ENCODE data around the gene VAMP7. TPM values are rescaled to one million over a fixed set of nuclear protein-coding genes. Genes with fewer than 3 reads are reported as not detected.

VAMP7 gene
- total RNA-seq, 4 donors from 2014 or later, result 29.2 to 44.7 (median 41.4) TPM

DNA sequence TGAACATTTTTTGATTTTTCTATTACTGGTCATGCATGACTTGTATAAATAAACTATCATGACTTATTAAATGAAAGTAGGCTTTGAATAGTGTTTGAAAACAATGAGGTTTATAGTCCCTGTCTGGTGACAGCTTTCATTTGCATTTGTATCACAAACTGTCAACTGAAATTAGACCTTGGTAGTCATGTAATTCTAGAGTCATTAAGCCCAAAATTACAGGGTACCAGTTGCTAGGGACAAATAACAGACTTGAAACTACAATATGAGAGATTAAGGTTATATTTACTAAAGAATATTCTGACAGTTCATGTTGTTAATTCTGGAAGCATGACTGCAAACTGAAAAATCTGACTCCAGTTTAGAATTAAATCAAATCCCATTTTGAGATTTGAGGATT, 9.2 kb upstream of the VAMP7 start:
- TF ChIP-seq, protein P1, sequence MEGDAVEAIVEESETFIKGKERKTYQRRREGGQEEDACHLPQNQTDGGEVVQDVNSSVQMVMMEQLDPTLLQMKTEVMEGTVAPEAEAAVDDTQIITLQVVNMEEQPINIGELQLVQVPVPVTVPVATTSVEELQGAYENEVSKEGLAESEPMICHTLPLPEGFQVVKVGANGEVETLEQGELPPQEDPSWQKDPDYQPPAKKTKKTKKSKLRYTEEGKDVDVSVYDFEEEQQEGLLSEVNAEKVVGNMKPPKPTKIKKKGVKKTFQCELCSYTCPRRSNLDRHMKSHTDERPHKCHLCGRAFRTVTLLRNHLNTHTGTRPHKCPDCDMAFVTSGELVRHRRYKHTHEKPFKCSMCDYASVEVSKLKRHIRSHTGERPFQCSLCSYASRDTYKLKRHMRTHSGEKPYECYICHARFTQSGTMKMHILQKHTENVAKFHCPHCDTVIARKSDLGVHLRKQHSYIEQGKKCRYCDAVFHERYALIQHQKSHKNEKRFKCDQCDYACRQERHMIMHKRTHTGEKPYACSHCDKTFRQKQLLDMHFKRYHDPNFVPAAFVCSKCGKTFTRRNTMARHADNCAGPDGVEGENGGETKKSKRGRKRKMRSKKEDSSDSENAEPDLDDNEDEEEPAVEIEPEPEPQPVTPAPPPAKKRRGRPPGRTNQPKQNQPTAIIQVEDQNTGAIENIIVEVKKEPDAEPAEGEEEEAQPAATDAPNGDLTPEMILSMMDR (IDR thresholded peaks at IDR 0.05; ENCODE audit: low read depth), result no peak

DNA sequence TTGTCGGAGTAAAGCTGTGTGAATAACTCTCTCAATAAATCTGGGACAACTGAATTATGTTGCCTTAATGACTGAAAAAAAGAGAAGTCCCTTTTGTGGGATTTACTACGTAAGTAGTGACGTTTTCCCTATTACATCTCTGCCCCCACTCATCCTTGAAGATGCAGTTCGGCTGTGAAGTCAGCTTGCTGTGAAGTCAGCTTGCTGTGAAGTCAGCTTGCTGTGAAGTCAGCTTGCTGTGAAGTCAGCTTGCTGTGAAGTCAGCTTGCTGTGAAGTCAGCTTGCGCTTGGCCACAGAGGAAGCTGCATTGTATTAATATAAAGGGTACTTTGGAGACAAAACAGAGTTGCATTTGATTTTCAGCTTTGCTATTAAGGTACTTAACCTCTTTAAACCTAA, 8.0 kb upstream of the VAMP7 start:
- TF ChIP-seq, protein P1 (IDR thresholded peaks at IDR 0.05; ENCODE audit: low read depth), result no peak

DNA sequence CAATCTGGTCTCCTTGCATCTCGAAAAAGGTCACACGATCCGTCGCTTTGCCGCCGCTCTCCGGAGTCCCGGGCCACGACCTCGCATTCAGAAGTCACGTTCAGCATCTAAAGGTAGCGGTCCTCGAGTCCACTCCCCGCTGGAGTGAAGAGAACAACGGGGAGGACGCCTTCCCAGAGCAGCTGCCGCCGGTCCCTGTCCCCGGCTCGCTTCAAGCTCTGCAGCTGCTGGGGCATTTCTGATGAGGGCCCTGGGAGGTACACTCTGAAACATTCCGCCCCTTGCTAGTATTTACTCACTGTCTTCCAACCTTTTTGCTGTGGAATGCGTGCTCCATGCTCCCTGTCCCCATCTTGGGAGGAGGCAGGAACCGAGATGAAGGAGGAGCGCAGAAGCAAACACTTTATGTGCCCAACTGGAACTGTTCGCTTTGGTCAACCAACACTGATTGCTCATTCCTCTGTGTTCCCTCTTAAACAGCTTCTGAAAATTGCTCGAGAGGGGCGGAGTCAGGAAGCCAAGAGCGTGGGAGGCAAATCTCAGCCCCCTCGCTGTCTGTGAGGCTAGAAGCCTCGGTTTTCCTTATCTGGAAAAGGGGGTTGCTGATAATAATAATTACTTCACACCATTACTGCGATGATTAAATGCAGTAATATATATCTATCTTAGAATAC, 6.4 kb upstream of the VAMP7 start:
- TF ChIP-seq, protein P1 (IDR thresholded peaks at IDR 0.05; ENCODE audit: low read depth), result no peak

DNA sequence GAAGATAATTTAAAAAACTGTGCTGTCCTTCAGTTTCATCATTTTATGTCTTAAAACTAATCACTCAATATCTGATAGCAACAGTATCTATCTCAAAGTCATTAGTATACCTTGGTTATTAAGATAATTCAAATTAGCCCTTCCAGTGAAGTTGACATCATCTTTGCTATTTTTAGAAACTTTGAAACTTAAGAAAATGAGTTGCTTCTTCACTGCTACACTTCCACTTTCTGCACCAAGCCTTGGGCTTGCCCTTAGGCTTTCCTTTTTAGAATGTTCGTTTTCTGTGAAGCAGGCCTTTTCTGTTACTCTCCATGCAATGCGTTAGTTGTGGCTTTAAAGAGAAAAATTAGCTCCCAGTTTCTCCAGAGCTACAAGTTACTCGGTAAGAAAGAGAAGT, 4.4 kb upstream of the VAMP7 start:
- TF ChIP-seq, protein P1 (IDR thresholded peaks at IDR 0.05; ENCODE audit: low read depth), result no peak

DNA sequence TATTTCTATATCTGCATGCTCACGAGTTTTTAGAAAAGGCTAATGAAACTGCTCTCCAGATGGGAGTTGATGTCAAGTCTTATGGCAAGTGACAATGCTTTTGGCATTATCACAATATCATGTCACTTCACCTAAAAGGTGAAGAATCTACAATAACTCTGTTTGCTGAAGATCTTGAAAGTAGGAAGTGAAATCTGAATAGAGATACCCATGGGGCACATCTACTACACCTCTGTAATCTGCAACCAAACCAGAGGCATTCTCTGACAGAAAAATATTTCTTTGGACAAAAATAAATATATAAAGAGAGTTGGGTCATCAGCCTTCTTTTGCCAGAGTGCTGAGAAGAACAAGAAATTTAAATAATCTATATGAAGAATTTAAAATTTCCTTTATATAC, 3.9 kb upstream of the VAMP7 start:
- TF ChIP-seq, protein P1 (IDR thresholded peaks at IDR 0.05; ENCODE audit: low read depth), result no peak

DNA sequence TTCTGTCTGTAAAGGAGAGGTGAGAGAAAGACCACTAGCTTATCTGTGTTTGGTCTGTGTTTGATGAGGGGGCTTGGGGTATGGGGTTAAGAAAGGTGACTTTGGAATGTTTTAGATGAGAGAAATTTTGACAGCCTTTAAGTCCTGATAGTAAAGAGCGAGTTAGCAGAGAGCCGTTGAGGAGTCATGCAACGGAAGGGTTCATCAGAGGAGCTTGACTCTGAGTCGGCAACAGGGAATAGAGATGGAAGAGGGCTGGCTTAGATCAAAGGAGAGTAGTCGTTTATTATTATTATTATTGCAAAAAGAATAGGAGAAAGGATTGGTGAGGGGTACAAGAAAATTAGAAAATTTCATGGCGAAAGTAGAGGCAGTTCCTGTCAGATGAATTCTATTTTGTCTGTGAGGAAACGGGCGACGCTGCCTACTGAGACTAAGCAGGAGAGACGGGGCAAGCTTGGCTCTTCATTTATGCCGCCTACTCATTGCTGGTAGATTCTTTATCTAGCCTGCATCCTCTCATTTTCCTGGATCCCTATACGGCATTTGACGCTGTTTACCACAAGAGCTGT, 473 bp upstream of the VAMP7 start:
- TF ChIP-seq, protein P1 (IDR thresholded peaks at IDR 0.05; ENCODE audit: low read depth), result no peak

DNA sequence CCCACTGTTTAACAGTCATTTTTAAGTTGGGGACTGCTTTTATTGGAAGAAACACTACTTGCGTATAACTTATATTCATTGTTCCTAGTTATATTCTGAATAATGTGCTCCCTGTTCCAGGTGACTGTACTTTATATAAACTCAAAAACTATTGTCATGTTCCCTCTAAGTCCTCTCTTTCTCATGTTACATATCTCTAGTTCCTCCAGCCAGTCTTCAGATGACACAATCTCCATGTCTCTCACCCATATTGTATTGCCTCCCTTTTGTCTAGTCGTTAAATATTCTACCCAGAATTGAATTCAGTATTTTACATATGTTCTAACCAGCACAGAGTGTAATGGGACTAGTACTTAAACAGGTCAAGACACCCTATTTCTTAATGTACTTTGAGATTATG, 5.3 kb downstream of the VAMP7 start:
- TF ChIP-seq, protein P1 (IDR thresholded peaks at IDR 0.05; ENCODE audit: low read depth), result no peak
